Measurements from ENCODE around the gene CRYBG1.

DNA sequence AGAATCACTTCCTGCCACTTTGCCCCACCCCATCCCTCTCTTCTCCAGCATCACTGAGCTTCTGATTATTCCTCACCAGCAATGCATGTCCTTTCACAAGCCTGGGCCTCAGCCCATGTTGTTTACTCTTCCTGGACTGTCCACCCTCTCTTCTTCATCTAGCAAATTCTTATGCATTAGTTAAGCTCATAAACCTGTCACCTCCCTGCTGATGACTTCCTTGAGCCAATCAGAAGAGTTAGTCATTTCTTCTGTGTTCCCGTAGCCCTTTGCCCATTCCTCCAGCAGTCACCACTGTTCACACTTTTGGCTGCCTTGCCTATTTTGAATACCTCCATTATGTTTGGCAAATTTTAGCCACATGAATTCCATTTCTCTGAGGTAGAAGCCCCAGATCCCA, 4.1 kb upstream of the CRYBG1 start:
- TF ChIP-seq, protein P1, sequence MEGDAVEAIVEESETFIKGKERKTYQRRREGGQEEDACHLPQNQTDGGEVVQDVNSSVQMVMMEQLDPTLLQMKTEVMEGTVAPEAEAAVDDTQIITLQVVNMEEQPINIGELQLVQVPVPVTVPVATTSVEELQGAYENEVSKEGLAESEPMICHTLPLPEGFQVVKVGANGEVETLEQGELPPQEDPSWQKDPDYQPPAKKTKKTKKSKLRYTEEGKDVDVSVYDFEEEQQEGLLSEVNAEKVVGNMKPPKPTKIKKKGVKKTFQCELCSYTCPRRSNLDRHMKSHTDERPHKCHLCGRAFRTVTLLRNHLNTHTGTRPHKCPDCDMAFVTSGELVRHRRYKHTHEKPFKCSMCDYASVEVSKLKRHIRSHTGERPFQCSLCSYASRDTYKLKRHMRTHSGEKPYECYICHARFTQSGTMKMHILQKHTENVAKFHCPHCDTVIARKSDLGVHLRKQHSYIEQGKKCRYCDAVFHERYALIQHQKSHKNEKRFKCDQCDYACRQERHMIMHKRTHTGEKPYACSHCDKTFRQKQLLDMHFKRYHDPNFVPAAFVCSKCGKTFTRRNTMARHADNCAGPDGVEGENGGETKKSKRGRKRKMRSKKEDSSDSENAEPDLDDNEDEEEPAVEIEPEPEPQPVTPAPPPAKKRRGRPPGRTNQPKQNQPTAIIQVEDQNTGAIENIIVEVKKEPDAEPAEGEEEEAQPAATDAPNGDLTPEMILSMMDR (IDR thresholded peaks at IDR 0.05), result no peak
- no peak for TF ChIP-seq EZH2 (IDR thresholded peaks at IDR 0.05; ENCODE audit: borderline replicate concordance, insufficient read depth, low read depth, low read length, poor library complexity, severe bottlenecking)

Measured in B cell (primary cell).